ENCODE data around the gene ARHGEF4. TPM values are rescaled to one million over a fixed set of nuclear protein-coding genes. Genes with fewer than 3 reads are reported as not detected.

The ARHGEF4 gene
- total and polyA plus RNA-seq, 5 donors = 1.8 to 5.2 (median 2.8) TPM

GRCh38 chr2:130966775-130967490, 130.2 kb downstream of the ARHGEF4 start:
- no peak overlapping the region for H3K27ac ChIP-seq (ENCODE audit: low read length)
- DNase-seq = no peak
- no peak for ATAC-seq
- intact Hi-C loops (cut with DNase I) = no loop called here
- no peak overlapping the region for H3K4me3 ChIP-seq (ENCODE audit: low read length)
- H3K27me3 ChIP-seq (ENCODE audit: control insufficient read depth, insufficient read depth) = no peaks in the 10 kb centered on the region
- 75% methylated on average over 14 of the region's 14 CpGs for WGBS
- H3K4me1 ChIP-seq (ENCODE audit: control insufficient read depth, insufficient read depth, low read length) = no peaks in the 10 kb centered on the region
- no peaks in the 10 kb centered on the region for H3K9me3 ChIP-seq (ENCODE audit: control insufficient read depth, low read length)

- H3K4me3 ChIP-seq (ENCODE audit: low read length) = no peak overlapping the region
- WGBS = 75% methylated on average over 1 of the region's 1 CpG
- H3K4me1 ChIP-seq (ENCODE audit: control insufficient read depth, insufficient read depth, low read length) = no peaks in the 10 kb centered on the region
- no peak for DNase-seq
- H3K9me3 ChIP-seq (ENCODE audit: control insufficient read depth, low read length) = no peaks in the 10 kb centered on the region
- intact Hi-C loops (cut with DNase I) = no loop called here
- no peak for ATAC-seq
- H3K27ac ChIP-seq (ENCODE audit: low read length) = no peak overlapping the region
- H3K27me3 ChIP-seq (ENCODE audit: control insufficient read depth, insufficient read depth) = no peaks in the 10 kb centered on the region
Measured at GRCh38 chr2:130972410-130972809, 135.7 kb downstream of the ARHGEF4 start.

DNA sequence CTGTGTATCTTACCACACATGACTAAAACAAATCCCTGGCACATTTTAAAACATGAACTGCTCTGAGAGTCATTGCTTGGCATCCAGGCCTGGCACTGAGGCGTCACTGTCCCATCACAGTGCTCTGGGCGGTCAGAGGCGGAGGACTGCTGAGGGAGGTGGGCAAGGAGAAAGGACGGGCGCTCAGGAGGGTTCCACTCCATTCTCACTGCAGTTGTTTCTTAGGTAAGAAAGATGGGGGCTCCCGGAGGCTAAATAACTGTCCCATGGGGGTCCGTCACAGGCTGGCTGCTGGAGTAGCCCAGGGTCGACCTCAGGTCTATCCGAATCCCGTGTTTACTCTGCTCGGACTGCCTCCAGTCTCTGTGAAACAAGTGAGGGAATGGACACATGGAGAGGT, 139.0 kb downstream of the ARHGEF4 start:
- no peak for ATAC-seq
- Histone ChIP-seq H3K27me3 (ENCODE audit: control insufficient read depth, insufficient read depth) (no peaks in the 10 kb centered on the region), H3K4me3 (ENCODE audit: low read length) (no peak overlapping the region), H3K9me3 (ENCODE audit: control insufficient read depth, low read length) (no peaks in the 10 kb centered on the region), H3K4me1 (ENCODE audit: control insufficient read depth, insufficient read depth, low read length) (no peaks in the 10 kb centered on the region), H3K27ac (ENCODE audit: low read length) (no peak overlapping the region)
- no peak for DNase-seq
- WGBS = 83% methylated on average over 11 of the region's 11 CpGs
- intact Hi-C loops (cut with DNase I) = no loop called here

GRCh38 chr2:130976591-130977237, 140.0 kb downstream of the ARHGEF4 start:
- WGBS = 87% methylated on average over 10 of the region's 10 CpGs
- H3K4me3 ChIP-seq (ENCODE audit: low read length) = no peak overlapping the region
- H3K27ac ChIP-seq (ENCODE audit: low read length) = no peak overlapping the region
- H3K27me3 ChIP-seq (ENCODE audit: control insufficient read depth, insufficient read depth) = no peaks in the 10 kb centered on the region
- no peaks in the 10 kb centered on the region for H3K9me3 ChIP-seq (ENCODE audit: control insufficient read depth, low read length)
- ATAC-seq (no peak), DNase-seq (no peak)
- intact Hi-C loops (cut with DNase I) = no loop called here
- H3K4me1 ChIP-seq (ENCODE audit: control insufficient read depth, insufficient read depth, low read length) = no peaks in the 10 kb centered on the region

DNA sequence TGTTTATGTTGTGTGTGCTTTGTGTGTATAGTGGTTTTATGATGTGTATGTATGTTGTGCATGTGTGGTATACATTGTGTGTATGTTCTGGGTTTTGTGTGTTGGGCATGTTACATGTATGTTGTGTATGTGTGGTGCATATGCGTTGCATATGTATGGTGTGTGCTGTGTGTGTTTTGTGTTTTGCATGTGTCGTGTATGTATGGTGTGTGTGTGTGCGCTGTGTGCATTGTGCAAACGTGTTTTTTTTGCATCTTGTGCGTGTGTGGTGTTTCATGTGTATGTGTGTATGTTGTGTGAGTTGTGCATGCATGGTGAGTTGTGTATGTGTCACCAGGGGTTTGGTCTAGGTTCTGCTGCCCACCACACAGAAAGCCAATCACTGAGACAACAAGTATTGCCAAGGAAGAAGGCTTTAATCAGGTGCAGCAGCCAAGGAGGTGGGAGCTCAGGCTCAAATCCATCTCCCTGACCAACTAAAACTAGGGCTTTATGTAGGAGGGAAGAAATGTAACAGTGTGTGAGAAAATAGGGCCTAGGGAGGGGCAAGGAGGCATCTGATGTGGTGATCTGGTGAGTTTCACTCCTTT, 140.8 kb downstream of the ARHGEF4 start:
- DNase-seq = no peak
- intact Hi-C loops (cut with DNase I) = no loop called here
- Histone ChIP-seq H3K27me3 (ENCODE audit: control insufficient read depth, insufficient read depth) (no peaks in the 10 kb centered on the region), H3K4me3 (ENCODE audit: low read length) (no peak overlapping the region), H3K4me1 (ENCODE audit: control insufficient read depth, insufficient read depth, low read length) (no peaks in the 10 kb centered on the region), H3K27ac (ENCODE audit: low read length) (no peak overlapping the region), H3K9me3 (ENCODE audit: control insufficient read depth, low read length) (no peaks in the 10 kb centered on the region)
- WGBS = 98% methylated on average over 5 of the region's 5 CpGs
- no peak for ATAC-seq

DNA sequence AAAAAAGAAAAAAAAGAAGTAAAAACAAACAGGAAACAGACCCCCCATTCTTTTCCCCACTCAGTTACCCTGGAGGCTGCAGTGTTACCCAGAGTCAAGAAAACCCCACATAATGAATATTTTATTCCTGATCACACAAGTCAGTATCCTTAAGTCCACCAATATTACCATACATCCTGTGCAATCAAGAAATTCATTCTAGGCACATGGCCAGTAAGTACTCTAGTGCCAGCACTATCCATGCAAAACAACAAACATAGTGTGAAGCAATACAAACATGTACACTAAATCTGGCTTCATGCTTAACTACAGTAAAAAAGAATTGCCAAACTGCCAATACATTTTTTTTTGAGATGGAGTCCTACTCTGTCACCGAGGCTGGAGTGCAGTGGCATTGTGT, 145.0 kb downstream of the ARHGEF4 start:
- DNase-seq (no peak), ATAC-seq (no peak)
- 71% methylated on average over 1 of the region's 1 CpG for WGBS
- Histone ChIP-seq H3K27me3 (ENCODE audit: control insufficient read depth, insufficient read depth) (no peaks in the 10 kb centered on the region), H3K4me1 (ENCODE audit: control insufficient read depth, insufficient read depth, low read length) (no peaks in the 10 kb centered on the region), H3K9me3 (ENCODE audit: control insufficient read depth, low read length) (no peaks in the 10 kb centered on the region), H3K27ac (ENCODE audit: low read length) (no peak overlapping the region), H3K4me3 (ENCODE audit: low read length) (no peak overlapping the region)
- intact Hi-C loops (cut with DNase I) = no loop called here

GRCh38 chr2:130985206-130985780, 148.6 kb downstream of the ARHGEF4 start:
- Histone ChIP-seq H3K27ac (ENCODE audit: low read length) (no peak overlapping the region), H3K27me3 (ENCODE audit: control insufficient read depth, insufficient read depth) (no peaks in the 10 kb centered on the region), H3K4me3 (ENCODE audit: low read length) (no peak overlapping the region), H3K9me3 (ENCODE audit: control insufficient read depth, low read length) (no peaks in the 10 kb centered on the region), H3K4me1 (ENCODE audit: control insufficient read depth, insufficient read depth, low read length) (no peaks in the 10 kb centered on the region)
- ATAC-seq (no peak), DNase-seq (no peak)
- intact Hi-C loops (cut with DNase I) = no loop called here
- 73% methylated on average over 4 of the region's 4 CpGs for WGBS

DNA sequence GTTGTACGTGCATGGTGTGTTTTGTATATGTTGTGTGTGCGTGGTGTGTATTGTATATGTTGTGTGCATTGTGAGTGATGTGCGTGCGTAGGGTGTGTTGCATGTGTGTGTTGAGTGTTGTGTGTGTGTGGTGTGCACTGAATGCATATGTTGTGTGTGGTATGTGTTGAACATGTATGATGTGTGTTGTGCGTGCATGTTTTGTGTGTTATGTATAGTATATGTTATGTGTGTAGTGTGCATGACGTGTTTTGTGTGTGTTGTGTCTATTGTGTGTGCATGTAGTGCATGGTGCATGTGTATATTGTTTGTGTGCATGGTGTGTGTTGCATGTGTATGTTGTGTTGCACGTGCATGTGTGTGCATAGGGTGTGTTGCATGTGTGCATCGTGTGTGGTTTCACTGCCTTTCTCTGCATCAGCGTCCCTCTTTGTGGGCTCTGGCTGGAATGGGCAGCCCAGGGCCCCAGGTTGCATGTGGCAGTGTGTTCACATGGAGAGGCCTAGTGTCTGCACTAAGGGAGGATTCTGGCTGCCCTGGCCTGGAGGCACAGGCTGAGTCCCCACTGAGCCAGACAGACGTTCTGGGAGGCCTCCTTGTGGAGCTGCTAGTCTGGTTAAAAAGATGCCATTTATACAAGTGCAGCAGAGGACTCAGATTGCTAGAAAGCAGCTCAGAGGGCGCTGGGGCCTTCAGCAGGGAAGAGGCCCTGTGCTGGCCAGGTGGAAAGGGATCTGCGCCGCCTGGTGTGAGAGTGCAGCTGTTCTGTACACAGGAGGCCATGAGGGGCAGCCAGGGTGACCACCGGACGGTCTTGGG, 149.3 kb downstream of the ARHGEF4 start:
- Histone ChIP-seq H3K27ac (ENCODE audit: low read length) (no peak overlapping the region), H3K9me3 (ENCODE audit: control insufficient read depth, low read length) (no peaks in the 10 kb centered on the region), H3K4me3 (ENCODE audit: low read length) (no peak overlapping the region), H3K27me3 (ENCODE audit: control insufficient read depth, insufficient read depth) (no peaks in the 10 kb centered on the region), H3K4me1 (ENCODE audit: control insufficient read depth, insufficient read depth, low read length) (no peaks in the 10 kb centered on the region)
- WGBS = 89% methylated on average over 15 of the region's 15 CpGs
- ATAC-seq (no peak), DNase-seq (no peak)
- intact Hi-C loops (cut with DNase I) = no loop called here

- ATAC-seq (peak in 1 of 2 donors; percentile 40), DNase-seq (no peak)
- H3K27me3 ChIP-seq (ENCODE audit: control insufficient read depth, insufficient read depth) = no peaks in the 10 kb centered on the region
- no peak overlapping the region for H3K27ac ChIP-seq (ENCODE audit: low read length)
- intact Hi-C loops (cut with DNase I) = no loop called here
- no peaks in the 10 kb centered on the region for H3K4me1 ChIP-seq (ENCODE audit: control insufficient read depth, insufficient read depth, low read length)
- no peak overlapping the region for H3K4me3 ChIP-seq (ENCODE audit: low read length)
- no peaks in the 10 kb centered on the region for H3K9me3 ChIP-seq (ENCODE audit: control insufficient read depth, low read length)
- 83% methylated on average over 11 of the region's 11 CpGs for WGBS
Measured at GRCh38 chr2:130986890-130987493, 150.3 kb downstream of the ARHGEF4 start.

DNA sequence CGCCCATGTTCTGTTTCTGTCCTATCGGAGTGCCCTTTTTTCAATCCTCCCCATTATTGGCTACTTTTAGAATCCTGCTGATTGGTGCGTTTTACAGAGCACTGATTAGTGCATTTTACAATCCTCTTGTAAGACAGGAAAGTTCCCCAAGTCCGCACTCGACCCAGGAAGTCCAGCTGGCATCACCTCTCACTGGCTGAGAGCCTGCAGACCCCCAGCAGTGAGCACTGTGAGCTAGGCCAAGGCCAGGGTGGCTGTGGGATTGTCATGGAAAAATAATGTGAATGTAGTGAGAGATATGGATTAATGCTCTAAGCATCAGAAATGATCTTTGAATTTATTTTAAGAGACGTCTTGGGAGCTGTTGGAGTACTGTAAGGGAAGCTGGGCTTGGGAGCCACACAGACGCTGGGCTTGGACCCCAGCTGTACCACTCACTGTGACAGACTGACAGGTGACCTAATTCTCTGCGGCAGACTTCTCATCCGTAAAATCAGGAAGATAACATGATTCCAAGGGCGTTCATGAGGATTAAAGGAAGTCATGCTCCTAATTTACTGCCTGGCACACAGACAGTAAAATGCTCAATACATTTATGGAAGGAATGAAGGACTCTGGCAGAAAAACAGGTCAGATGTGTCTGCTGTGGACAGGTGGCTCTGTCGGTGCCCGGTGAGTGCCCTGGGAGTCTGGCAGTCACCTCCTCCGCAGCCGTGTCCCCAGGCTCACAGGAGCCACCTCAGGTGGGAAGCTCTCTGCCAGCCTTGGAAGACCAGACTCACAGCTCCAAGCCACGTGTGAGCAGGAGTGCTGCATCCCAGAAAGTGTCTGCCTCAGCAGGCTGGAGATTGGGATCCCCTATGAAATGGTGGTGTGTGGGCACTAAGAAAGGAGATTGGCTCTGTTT, 151.1 kb downstream of the ARHGEF4 start:
- H3K9me3 ChIP-seq (ENCODE audit: control insufficient read depth, low read length) = no peaks in the 10 kb centered on the region
- no peaks in the 10 kb centered on the region for H3K27me3 ChIP-seq (ENCODE audit: control insufficient read depth, insufficient read depth)
- H3K4me3 ChIP-seq (ENCODE audit: low read length) = no peak overlapping the region
- H3K27ac ChIP-seq (ENCODE audit: low read length) = no peak overlapping the region
- intact Hi-C loops (cut with DNase I) = no loop called here
- ATAC-seq = no peak
- 64% methylated on average over 15 of the region's 15 CpGs for WGBS
- no peaks in the 10 kb centered on the region for H3K4me1 ChIP-seq (ENCODE audit: control insufficient read depth, insufficient read depth, low read length)
- no peak for DNase-seq

Data from right cardiac atrium (tissue), 5 donors.